Stimulated activated memory B cell treated with anti-CD40 and anti-IgM and Interleukin-4, amounts not matched to agents 10 μg/mL and 1 μg/mL and 100 μg/mL, for 72 hours (primary cell): ENCODE results near the gene FHOD1.

Experiments used
- ATAC-seq: fragments of 150-1000 bp; cut with Tn5 transposase; 2 replicates; pipeline ENCODE4 v1.10.0; 2021
- H3K27ac Mint-ChIP-seq: one replicate; pipeline ENCODE4 v1.8.0; 2022; ENCODE audit warnings: mild to moderate bottlenecking, mixed read lengths
- H3K27me3 Mint-ChIP-seq: one replicate; pipeline ENCODE4 v1.8.0; 2022; ENCODE audit warnings: mixed read lengths
- H3K36me3 Mint-ChIP-seq: one replicate; pipeline ENCODE4 v1.8.0; 2022; ENCODE audit warnings: mixed read lengths
- H3K4me1 Mint-ChIP-seq: one replicate; pipeline ENCODE4 v1.8.0; 2022; ENCODE audit warnings: mixed read lengths
- H3K4me3 Mint-ChIP-seq: one replicate; pipeline ENCODE4 v1.8.0; 2022; ENCODE audit warnings: mild to moderate bottlenecking, moderate library complexity, mixed read lengths
- H3K9me3 Mint-ChIP-seq: one replicate; pipeline ENCODE4 v1.8.0; 2022; ENCODE audit warnings: mixed read lengths

FHOD1 gene

GRCh38 chr16:67246081-67246755, 1.1 kb downstream of the FHOD1 start:
- peak; percentile 18 for ATAC-seq

GRCh38 chr16:67245674-67246080, 1.6 kb downstream of the FHOD1 start:
- peak overlapping the region; percentile 82 for H3K4me3 Mint-ChIP-seq
- peak overlapping the region; percentile 85 for H3K27ac Mint-ChIP-seq
- peaks cover 26% of the 10 kb centered on the region for H3K27me3 Mint-ChIP-seq
- H3K36me3 Mint-ChIP-seq: no peaks in the 10 kb centered on the region
- no peak for ATAC-seq
- H3K9me3 Mint-ChIP-seq: no peaks in the 10 kb centered on the region
- peaks cover 63% of the 10 kb centered on the region for H3K4me1 Mint-ChIP-seq

More at GRCh38 chr16:67246081-67246755, 1.1 kb downstream of the FHOD1 start:
- no peaks in the 10 kb centered on the region for H3K9me3 Mint-ChIP-seq
- H3K36me3 Mint-ChIP-seq: no peaks in the 10 kb centered on the region
- H3K27ac Mint-ChIP-seq: peak overlapping the region; percentile 85
- peaks cover 30% of the 10 kb centered on the region for H3K27me3 Mint-ChIP-seq
- H3K4me3 Mint-ChIP-seq: peak overlapping the region; percentile 82
- peaks cover 61% of the 10 kb centered on the region for H3K4me1 Mint-ChIP-seq

GRCh38 chr16:67245186-67245585, 2.1 kb downstream of the FHOD1 start:
- Mint-ChIP-seq H3K36me3 (no peaks in the 10 kb centered on the region), H3K4me3 (peak overlapping the region; percentile 82), H3K27me3 (peaks cover 21% of the 10 kb centered on the region), H3K9me3 (no peaks in the 10 kb centered on the region), H3K4me1 (peaks cover 63% of the 10 kb centered on the region), H3K27ac (peak overlapping the region; percentile 85)
- no peak for ATAC-seq

- peaks cover 58% of the 10 kb centered on the region for H3K4me1 Mint-ChIP-seq
- peak overlapping the region; percentile 82 for H3K4me3 Mint-ChIP-seq
- no peaks in the 10 kb centered on the region for H3K9me3 Mint-ChIP-seq
- H3K36me3 Mint-ChIP-seq: no peaks in the 10 kb centered on the region
- H3K27me3 Mint-ChIP-seq: peaks cover 15% of the 10 kb centered on the region
- ATAC-seq: peak; percentile 84
- peak overlapping the region; percentile 85 for H3K27ac Mint-ChIP-seq
Measured at GRCh38 chr16:67244387-67245185, 2.7 kb downstream of the FHOD1 start.

- H3K27ac Mint-ChIP-seq: peak overlapping the region; percentile 85
- peaks cover 8% of the 10 kb centered on the region for H3K27me3 Mint-ChIP-seq
- H3K4me3 Mint-ChIP-seq: no peak overlapping the region
- H3K4me1 Mint-ChIP-seq: peaks cover 51% of the 10 kb centered on the region
- ATAC-seq: no peak
- H3K36me3 Mint-ChIP-seq: peaks cover 10% of the 10 kb centered on the region
- no peaks in the 10 kb centered on the region for H3K9me3 Mint-ChIP-seq
Measured at GRCh38 chr16:67243481-67243880, 3.8 kb downstream of the FHOD1 start.

- Mint-ChIP-seq H3K4me3 (no peak overlapping the region), H3K9me3 (no peaks in the 10 kb centered on the region), H3K36me3 (peaks cover 22% of the 10 kb centered on the region), H3K27ac (peak overlapping the region; percentile 66), H3K4me1 (peaks cover 38% of the 10 kb centered on the region), H3K27me3 (no peaks in the 10 kb centered on the region)
- no peak for ATAC-seq
Measured at GRCh38 chr16:67242138-67242730, 5.0 kb downstream of the FHOD1 start.

GRCh38 chr16:67241008-67241900, 6.0 kb downstream of the FHOD1 start:
- Mint-ChIP-seq H3K4me1 (peaks cover 37% of the 10 kb centered on the region), H3K36me3 (peaks cover 32% of the 10 kb centered on the region), H3K4me3 (no peak overlapping the region), H3K27ac (peak overlapping the region; percentile 69), H3K9me3 (no peaks in the 10 kb centered on the region), H3K27me3 (no peaks in the 10 kb centered on the region)
- ATAC-seq: no peak

GRCh38 chr16:67240506-67240905, 6.8 kb downstream of the FHOD1 start:
- no peaks in the 10 kb centered on the region for H3K9me3 Mint-ChIP-seq
- H3K27me3 Mint-ChIP-seq: no peaks in the 10 kb centered on the region
- peaks cover 38% of the 10 kb centered on the region for H3K36me3 Mint-ChIP-seq
- peak overlapping the region; percentile 69 for H3K27ac Mint-ChIP-seq
- ATAC-seq: no peak
- no peak overlapping the region for H3K4me3 Mint-ChIP-seq
- H3K4me1 Mint-ChIP-seq: peaks cover 37% of the 10 kb centered on the region

GRCh38 chr16:67238806-67239470, 8.3 kb downstream of the FHOD1 start:
- Mint-ChIP-seq H3K4me3 (no peak overlapping the region), H3K27me3 (no peaks in the 10 kb centered on the region), H3K9me3 (no peaks in the 10 kb centered on the region), H3K27ac (no peak overlapping the region), H3K36me3 (peaks cover 47% of the 10 kb centered on the region), H3K4me1 (peaks cover 21% of the 10 kb centered on the region)
- no peak for ATAC-seq

- Mint-ChIP-seq H3K27me3 (no peaks in the 10 kb centered on the region), H3K36me3 (peaks cover 54% of the 10 kb centered on the region), H3K4me3 (no peak overlapping the region), H3K27ac (no peak overlapping the region), H3K9me3 (no peaks in the 10 kb centered on the region), H3K4me1 (peaks cover 14% of the 10 kb centered on the region)
- ATAC-seq: no peak
Measured at GRCh38 chr16:67238278-67238575, 9.1 kb downstream of the FHOD1 start.

GRCh38 chr16:67237396-67238277, 9.6 kb downstream of the FHOD1 start:
- H3K4me1 Mint-ChIP-seq: peaks cover 11% of the 10 kb centered on the region

GRCh38 chr16:67236563-67237395, 10.5 kb downstream of the FHOD1 start:
- H3K9me3 Mint-ChIP-seq: no peaks in the 10 kb centered on the region
- no peak overlapping the region for H3K4me3 Mint-ChIP-seq
- peaks cover 64% of the 10 kb centered on the region for H3K36me3 Mint-ChIP-seq

More at GRCh38 chr16:67237396-67238277, 9.6 kb downstream of the FHOD1 start:
- no peak for ATAC-seq
- H3K9me3 Mint-ChIP-seq: no peaks in the 10 kb centered on the region
- H3K27me3 Mint-ChIP-seq: no peaks in the 10 kb centered on the region
- H3K4me3 Mint-ChIP-seq: no peak overlapping the region
- no peak overlapping the region for H3K27ac Mint-ChIP-seq
- peaks cover 55% of the 10 kb centered on the region for H3K36me3 Mint-ChIP-seq

More at GRCh38 chr16:67236563-67237395, 10.5 kb downstream of the FHOD1 start:
- ATAC-seq: peak; percentile 73
- H3K27me3 Mint-ChIP-seq: no peaks in the 10 kb centered on the region
- H3K4me1 Mint-ChIP-seq: peaks cover 8% of the 10 kb centered on the region
- no peak overlapping the region for H3K27ac Mint-ChIP-seq
